GM12878 (cell line): ENCODE results near the gene MGAT2. TPM values are rescaled to one million over a fixed set of nuclear protein-coding genes. Genes with fewer than 3 reads are reported as not detected.
A peak's percentile ranks its signal among the peaks of the same experiment; 100 is the strongest.

Experiments used
- ATAC-seq: fragments of 200-7000 bp; cut with Tn5 transposase; 3 replicates; pipeline ENCODE4 v1.9.1; 2020; ENCODE audit warnings: mild to moderate bottlenecking, moderate library complexity
- BruUV-seq: library from RNA; stranded (reverse); fragments of 400-500 nt; replicated peaks from 2 replicates; lab custom pipeline; 2021; lab: Mats Ljungman, UMichigan
- CTCF ChIA-PET: fragments of 300-600 bp; sonication (Branson Sonifier 250); formaldehyde crosslinking; extraction: SDS; loops from one replicate; lab custom pipeline; 2021; ENCODE audit warnings: inconsistent platforms; lab: Yijun Ruan, JAX
- POLR2A ChIA-PET: fragments of 350-600 bp; formaldehyde crosslinking; extraction: SDS; loops from one replicate; lab custom pipeline; 2021; ENCODE audit warnings: inconsistent platforms; lab: Charles Lee
- RAD21 ChIA-PET: fragments of 300-600 bp; sonication (Branson Sonifier 250); formaldehyde crosslinking; loops from one replicate; lab custom pipeline; 2023; ENCODE audit warnings: antibody characterized with exemption; ENCODE audit not compliant: unreplicated experiment; lab: Charles Lee
- SMC1A ChIA-PET: fragments of 300-600 bp; sonication (Branson Sonifier 250); formaldehyde crosslinking; loops from one replicate; lab custom pipeline; 2023; ENCODE audit not compliant: unreplicated experiment, uncharacterized antibody; lab: Charles Lee
- DNase-seq: peaks from one replicate; pipeline ENCODE4 v3.0.0-alpha.2; 2011; ENCODE audit warnings: low read depth, low spot score
- FAIRE-seq: peaks from 3 replicates; lab custom pipeline; 2011; peaks lifted over from hg19 to GRCh38; lab: Jason Lieb, UNC
- H2AFZ ChIP-seq: 2 replicates; pipeline ENCODE4 v1.6.0; 2011; ENCODE audit warnings: low read depth, low read length, control low read depth; ENCODE audit not compliant: control insufficient read depth
- H3K27ac ChIP-seq: 2 replicates; pipeline ENCODE4 v1.5.1; 2011; ENCODE audit warnings: control low read depth; ENCODE audit not compliant: control insufficient read depth, insufficient read depth
- H3K27me3 ChIP-seq, 2 experiments: replicated peaks in 1 of 2; 2 replicates each; pipeline versions ENCODE4 v1.6.0 to v1.6.1; 2011; ENCODE audit warnings: low read length in 1 of 2; ENCODE audit not compliant: control insufficient read depth in 2 of 2, insufficient read depth in 2 of 2
- H3K36me3 ChIP-seq, 2 experiments: 2 replicates each; pipeline ENCODE4 v1.5.1; 2011; ENCODE audit warnings: low read length in 1 of 2; ENCODE audit not compliant: control insufficient read depth in 2 of 2, insufficient read depth in 2 of 2
- H3K4me1 ChIP-seq: 2 replicates; pipeline ENCODE4 v1.6.1; 2011; ENCODE audit warnings: mild to moderate bottlenecking, low read length, moderate library complexity, mixed read lengths; ENCODE audit not compliant: control insufficient read depth, insufficient read depth
- H3K4me2 ChIP-seq: 2 replicates; pipeline ENCODE4 v1.6.0; 2011; ENCODE audit warnings: control low read depth; ENCODE audit not compliant: control insufficient read depth, insufficient read depth
- H3K4me3 ChIP-seq: fragments of 200-600 bp; sonication (generic); 2 replicates; pipeline ENCODE4 v1.5.1; 2016
- H3K79me2 ChIP-seq: 2 replicates; pipeline ENCODE4 v1.6.0; 2011; ENCODE audit warnings: low read length; ENCODE audit not compliant: control insufficient read depth, insufficient read depth
- H3K9ac ChIP-seq: 2 replicates; pipeline ENCODE4 v1.8.0; 2011; ENCODE audit warnings: low read length, control low read depth, mixed read lengths; ENCODE audit not compliant: control insufficient read depth, insufficient read depth
- H3K9me3 ChIP-seq: replicated peaks from 3 replicates; pipeline ENCODE4 v1.5.1; 2011; ENCODE audit warnings: mild to moderate bottlenecking, low read length; ENCODE audit not compliant: control insufficient read depth, insufficient read depth
- H4K20me1 ChIP-seq: 2 replicates; pipeline ENCODE4 v1.6.0; 2011; ENCODE audit not compliant: control insufficient read depth, insufficient read depth
- CBFB ChIP-seq: IDR thresholded peaks from 2 replicates; pipeline ENCODE4 v1.6.1; 2016; ENCODE audit warnings: antibody characterized with exemption, low read depth
- FOS ChIP-seq: IDR thresholded peaks from 3 replicates; pipeline ENCODE4 v1.6.1; 2011; ENCODE audit warnings: borderline replicate concordance; ENCODE audit not compliant: insufficient read length; ENCODE audit errors: extremely low read depth
- FOXK2 ChIP-seq: fragments of 450-650 bp; IDR thresholded peaks from 2 replicates; pipeline ENCODE4 v1.6.1; 2017; ENCODE audit warnings: mild to moderate bottlenecking, moderate library complexity
- MYB ChIP-seq: fragments of 150-350 bp; IDR thresholded peaks from 2 replicates; pipeline ENCODE4 v1.6.1; 2014; ENCODE audit warnings: mild to moderate bottlenecking, low read depth, low read length, borderline replicate concordance
- NR2F1 ChIP-seq: fragments of 450-650 bp; conservative IDR thresholded peaks from 2 replicates; pipeline ENCODE4 v1.6.1; 2017; ENCODE audit warnings: mild to moderate bottlenecking
- NRF1 ChIP-seq: conservative IDR thresholded peaks from 2 replicates; pipeline ENCODE4 v1.6.1; 2011; ENCODE audit warnings: mild to moderate bottlenecking, low read depth, low read length, improper control_type of control experiment
- PML ChIP-seq: IDR thresholded peaks from 2 replicates; pipeline ENCODE4 v1.6.1; 2012; ENCODE audit warnings: low read length, inconsistent platforms
- POLR2AphosphoS5 ChIP-seq: IDR thresholded peaks from 2 replicates; pipeline ENCODE4 v1.6.1; 2011; ENCODE audit warnings: mild to moderate bottlenecking, low read length, inconsistent platforms
- SMARCA5 ChIP-seq: fragments of 450-650 bp; IDR thresholded peaks from 2 replicates; pipeline ENCODE4 v1.6.1; 2017; ENCODE audit warnings: mild to moderate bottlenecking
- SUPT20H ChIP-seq: IDR thresholded peaks from 2 replicates; pipeline ENCODE4 v1.6.1; 2011; ENCODE audit warnings: low read depth, mild to moderate bottlenecking, low read length, moderate library complexity, borderline replicate concordance; ENCODE audit not compliant: control insufficient read depth
- ZNF207 ChIP-seq: fragments of 450-650 bp; IDR thresholded peaks from 2 replicates; pipeline ENCODE4 v1.6.1; 2014; ENCODE audit warnings: antibody characterized with exemption, mild to moderate bottlenecking, borderline replicate concordance
- ZZZ3 ChIP-seq: IDR thresholded peaks from 2 replicates; pipeline ENCODE4 v1.6.1; 2011; ENCODE audit warnings: low read depth; ENCODE audit not compliant: control insufficient read depth, insufficient read length
- WGBS: methylation state at CpG from one replicate; pipeline ENCODE4 v1.1.6; 2016; ENCODE audit warnings: low lambda C conversion rate; ENCODE audit not compliant: insufficient replicate concordance, insufficient coverage; ENCODE audit errors: missing lambda C conversion rate; 5-methylcytosine and 5-hydroxymethylcytosine counted together
- in situ Hi-C: fragments of 300-500 bp; cut with MboI; formaldehyde crosslinking; loops from 9 replicates; pipeline ENCODE4 v1.14.3; 2018; ENCODE audit warnings: mixed read lengths
- intact Hi-C: fragments of 100-400 bp; cut with micrococcal nuclease; formaldehyde crosslinking; loops from one replicate; pipeline ENCODE4 v1.14.2; 2022; ENCODE audit not compliant: unreplicated experiment
- polyA plus RNA-seq, 11 experiments: library from polyadenylated mRNA; depleted of rRNA in 4 of 11; unstranded in 6 of 11; stranded (reverse) in 5 of 11; fragments of >200 nt; fragmentation: Nextera tagmentation in 4 of 11; fragmentation: Illumina TruSeq in 1 of 11; extraction: Ambion mirVana in 4 of 11; extraction: Trizol in 1 of 11; gene quantifications; 1 replicate in 1 of 11; 2 replicates in 10 of 11; pipeline versions ENCODE4 v1.2.1 to v1.2.3, GENCODE V29; 2011 to 2016; ENCODE audit warnings: inconsistent platforms in 2 of 11, missing spikeins in 2 of 11, low read depth in 1 of 11
- total RNA-seq, 4 experiments: library from RNA; depleted of rRNA in 3 of 4; stranded (reverse); fragments of >200 nt in 3 of 4; fragmentation: Illumina TruSeq in 1 of 4; extraction: Trizol in 1 of 4; gene quantifications; 2 replicates each; pipeline versions ENCODE4 v1.2.1 to v1.2.3, GENCODE V29; 2013 to 2021
- TF ChIP-seq, protein P1 (sequence below): fragments of 450-650 bp; IDR thresholded peaks from 2 replicates; pipeline ENCODE4 v1.6.1; 2016; ENCODE audit warnings: mild to moderate bottlenecking, moderate library complexity, borderline replicate concordance
- TF ChIP-seq, protein P2 (sequence below): IDR thresholded peaks from 2 replicates; pipeline ENCODE4 v1.6.1; 2011; ENCODE audit warnings: mild to moderate bottlenecking, low read depth, low read length, moderate library complexity; ENCODE audit not compliant: insufficient replicate concordance

MGAT2 gene
- total and polyA plus RNA-seq, 10 of the 15 experiments (the other 5 are each of a cell fraction or from before 2014, with no cell fraction given): 0.03 to 51.8 (median 38.0) TPM; not detected in 1

DNA sequence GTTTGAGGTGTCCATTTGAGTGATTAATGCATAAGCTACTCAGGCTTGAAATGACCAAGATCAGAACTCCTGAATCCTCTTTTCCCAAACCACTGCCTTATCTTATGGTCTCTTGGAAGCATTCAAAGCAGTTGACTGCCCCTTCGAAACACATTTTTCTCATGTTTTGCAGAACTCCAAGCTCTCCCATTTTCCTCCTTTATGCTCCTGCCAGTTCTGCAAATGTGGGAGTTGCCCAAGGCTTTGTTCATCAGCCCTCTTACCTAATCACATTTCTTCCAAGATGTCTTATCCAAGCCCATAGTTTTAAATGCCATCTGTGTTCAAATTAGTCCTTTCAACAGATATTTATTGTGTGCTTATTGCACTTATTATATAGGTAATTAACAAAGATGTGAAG, 16.3 kb downstream of the MGAT2 start:
- peak overlapping the region; percentile 97; the same call in 1 of the 2 replicates for H3K9ac ChIP-seq
- 82% methylated on average over 1 of the region's 1 CpG for WGBS
- peaks cover 0 to 8% of the 10 kb centered on the region in 2 experiments; a peak in 2 of 4 replicates for H3K36me3 ChIP-seq

More for the DNA sequence above, 16.3 kb downstream of the MGAT2 start:
- ChIA-PET POLR2A (interaction anchor here (0.6 to 3.6 kb wide), 3 partner anchors 40 to 201 kb away, joined by 3 to 31 read pairs (median 4); partner anchors contain the start of gene KLHDC2), SMC1A (interaction anchor here (0.9 to 1.5 kb wide), 4 partner anchors 16 to 175 kb away, joined by 3 to 4 read pairs (median 4); partner anchors contain the start of genes MGAT2, POLE2 and RPL36AL), CTCF (interaction anchor here (1.0 kb wide), 1 partner anchor 175 kb away, joined by 4 read pairs; no protein-coding TSS in a partner anchor), RAD21 (no interaction called here)
- intact Hi-C loops: no loop called here
- Histone ChIP-seq H3K27me3 (no peaks in the 10 kb centered on the region), H3K27ac (no peak overlapping the region), H4K20me1 (no peaks in the 10 kb centered on the region), H3K9me3 (no peaks in the 10 kb centered on the region), H2AFZ (no peak overlapping the region), H3K4me1 (peaks cover 13% of the 10 kb centered on the region), H3K79me2 (peaks cover 64% of the 10 kb centered on the region), H3K4me2 (peak overlapping the region; percentile 82), H3K4me3 (peak overlapping the region; percentile 1; the same call in 1 of the 2 replicates)
- TF ChIP-seq ZNF207 (no peak), MYB (no peak), PML (no peak), SUPT20H (no peak), NR2F1 (no peak), CBFB (no peak), FOXK2 (no peak), ZZZ3 (no peak), SMARCA5 (no peak), FOS (no peak), NRF1 (no peak), POLR2AphosphoS5 (no peak)
- TF ChIP-seq, protein P1, sequence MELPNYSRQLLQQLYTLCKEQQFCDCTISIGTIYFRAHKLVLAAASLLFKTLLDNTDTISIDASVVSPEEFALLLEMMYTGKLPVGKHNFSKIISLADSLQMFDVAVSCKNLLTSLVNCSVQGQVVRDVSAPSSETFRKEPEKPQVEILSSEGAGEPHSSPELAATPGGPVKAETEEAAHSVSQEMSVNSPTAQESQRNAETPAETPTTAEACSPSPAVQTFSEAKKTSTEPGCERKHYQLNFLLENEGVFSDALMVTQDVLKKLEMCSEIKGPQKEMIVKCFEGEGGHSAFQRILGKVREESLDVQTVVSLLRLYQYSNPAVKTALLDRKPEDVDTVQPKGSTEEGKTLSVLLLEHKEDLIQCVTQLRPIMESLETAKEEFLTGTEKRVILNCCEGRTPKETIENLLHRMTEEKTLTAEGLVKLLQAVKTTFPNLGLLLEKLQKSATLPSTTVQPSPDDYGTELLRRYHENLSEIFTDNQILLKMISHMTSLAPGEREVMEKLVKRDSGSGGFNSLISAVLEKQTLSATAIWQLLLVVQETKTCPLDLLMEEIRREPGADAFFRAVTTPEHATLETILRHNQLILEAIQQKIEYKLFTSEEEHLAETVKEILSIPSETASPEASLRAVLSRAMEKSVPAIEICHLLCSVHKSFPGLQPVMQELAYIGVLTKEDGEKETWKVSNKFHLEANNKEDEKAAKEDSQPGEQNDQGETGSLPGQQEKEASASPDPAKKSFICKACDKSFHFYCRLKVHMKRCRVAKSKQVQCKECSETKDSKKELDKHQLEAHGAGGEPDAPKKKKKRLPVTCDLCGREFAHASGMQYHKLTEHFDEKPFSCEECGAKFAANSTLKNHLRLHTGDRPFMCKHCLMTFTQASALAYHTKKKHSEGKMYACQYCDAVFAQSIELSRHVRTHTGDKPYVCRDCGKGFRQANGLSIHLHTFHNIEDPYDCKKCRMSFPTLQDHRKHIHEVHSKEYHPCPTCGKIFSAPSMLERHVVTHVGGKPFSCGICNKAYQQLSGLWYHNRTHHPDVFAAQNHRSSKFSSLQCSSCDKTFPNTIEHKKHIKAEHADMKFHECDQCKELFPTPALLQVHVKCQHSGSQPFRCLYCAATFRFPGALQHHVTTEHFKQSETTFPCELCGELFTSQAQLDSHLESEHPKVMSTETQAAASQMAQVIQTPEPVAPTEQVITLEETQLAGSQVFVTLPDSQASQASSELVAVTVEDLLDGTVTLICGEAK: no peak
- TF ChIP-seq, protein P2, sequence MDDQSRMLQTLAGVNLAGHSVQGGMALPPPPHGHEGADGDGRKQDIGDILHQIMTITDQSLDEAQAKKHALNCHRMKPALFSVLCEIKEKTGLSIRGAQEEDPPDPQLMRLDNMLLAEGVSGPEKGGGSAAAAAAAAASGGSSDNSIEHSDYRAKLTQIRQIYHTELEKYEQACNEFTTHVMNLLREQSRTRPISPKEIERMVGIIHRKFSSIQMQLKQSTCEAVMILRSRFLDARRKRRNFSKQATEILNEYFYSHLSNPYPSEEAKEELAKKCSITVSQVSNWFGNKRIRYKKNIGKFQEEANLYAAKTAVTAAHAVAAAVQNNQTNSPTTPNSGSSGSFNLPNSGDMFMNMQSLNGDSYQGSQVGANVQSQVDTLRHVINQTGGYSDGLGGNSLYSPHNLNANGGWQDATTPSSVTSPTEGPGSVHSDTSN: no peak
- no peak for ATAC-seq
- DNase-seq: no peak
- BruUV-seq: no TSS peak
- FAIRE-seq: no peak
- in situ Hi-C loops: loop anchor here (5.0 to 10.0 kb wide), 3 partner anchors 130 to 478 kb away; partner anchors contain the start of genes KLHDC2 and VCPKMT
